SK-N-SH treated with all-trans-retinoic acid at 6 μM for 48 hours (cell line): Measurements from ENCODE around the gene OXCT1.

Source experiments
- CSDC2 ChIP-seq: fragments of 250-450 bp; sonication (Bioruptor Pico); IDR thresholded peaks from 2 replicates; pipeline ENCODE4 v1.5.0; 2020; ENCODE audit warnings: mild to moderate bottlenecking, moderate library complexity
- GLIS3 ChIP-seq: fragments of 250-450 bp; sonication (Bioruptor Pico); IDR thresholded peaks from 2 replicates; pipeline ENCODE4 v1.5.0; 2020; ENCODE audit warnings: mild to moderate bottlenecking, moderate library complexity
- ISL1 ChIP-seq: fragments of 250-450 bp; sonication (Bioruptor Pico); IDR thresholded peaks from 2 replicates; pipeline ENCODE4 v2.1.2; 2022; ENCODE audit warnings: mild to moderate bottlenecking, moderate library complexity
- PATZ1 ChIP-seq: fragments of 250-450 bp; sonication (Bioruptor Pico); IDR thresholded peaks from 2 replicates; pipeline ENCODE4 v1.8.0; 2020; ENCODE audit warnings: mild to moderate bottlenecking, moderate library complexity, borderline replicate concordance
- RARB ChIP-seq: fragments of 250-450 bp; sonication (Bioruptor Pico); IDR thresholded peaks from 2 replicates; pipeline ENCODE4 v1.8.0; 2021; ENCODE audit warnings: mild to moderate bottlenecking, moderate library complexity
- TOX ChIP-seq: fragments of 250-450 bp; sonication (Bioruptor Pico); IDR thresholded peaks from 2 replicates; pipeline ENCODE4 v1.8.0; 2021; ENCODE audit warnings: mild to moderate bottlenecking, moderate library complexity, borderline replicate concordance
- ZFP30 ChIP-seq: fragments of 450-650 bp; formaldehyde crosslinking; IDR thresholded peaks from 2 replicates; pipeline ENCODE4 v1.5.0; 2022; ENCODE audit warnings: mild to moderate bottlenecking, moderate library complexity
- ZNF70 ChIP-seq: fragments of 450-650 bp; formaldehyde crosslinking; IDR thresholded peaks from 2 replicates; pipeline ENCODE4 v1.5.0; 2020; ENCODE audit warnings: mild to moderate bottlenecking, moderate library complexity
- ZNF8 ChIP-seq: fragments of 450-650 bp; formaldehyde crosslinking; IDR thresholded peaks from 2 replicates; pipeline ENCODE4 v1.5.0; 2020; ENCODE audit warnings: mild to moderate bottlenecking, moderate library complexity

- TF ChIP-seq ISL1 (CRISPR knock-in tag) (no peak), ZFP30 (CRISPR knock-in tag) (no peak), CSDC2 (no peak), TOX (CRISPR knock-in tag) (no peak), ZNF70 (CRISPR knock-in tag) (no peak), RARB (CRISPR knock-in tag) (no peak), PATZ1 (CRISPR knock-in tag) (no peak), ZNF8 (CRISPR knock-in tag) (no peak), GLIS3 (CRISPR knock-in tag) (no peak)
Measured at GRCh38 chr5:41789434-41789833, 80.8 kb downstream of the OXCT1 start.
